GM12872 (cell line): ENCODE data around the gene CCDC24.

Source experiments
- TF ChIP-seq, protein P1 (sequence below): IDR thresholded peaks from 3 replicates; pipeline ENCODE4 v1.5.1; 2011; ENCODE audit warnings: low read depth, mild to moderate bottlenecking, low read length, moderate library complexity; ENCODE audit not compliant: insufficient read depth

Gene CCDC24

GRCh38 chr1:44008259-44008658, 16.9 kb downstream of the CCDC24 start:
- TF ChIP-seq, protein P1, sequence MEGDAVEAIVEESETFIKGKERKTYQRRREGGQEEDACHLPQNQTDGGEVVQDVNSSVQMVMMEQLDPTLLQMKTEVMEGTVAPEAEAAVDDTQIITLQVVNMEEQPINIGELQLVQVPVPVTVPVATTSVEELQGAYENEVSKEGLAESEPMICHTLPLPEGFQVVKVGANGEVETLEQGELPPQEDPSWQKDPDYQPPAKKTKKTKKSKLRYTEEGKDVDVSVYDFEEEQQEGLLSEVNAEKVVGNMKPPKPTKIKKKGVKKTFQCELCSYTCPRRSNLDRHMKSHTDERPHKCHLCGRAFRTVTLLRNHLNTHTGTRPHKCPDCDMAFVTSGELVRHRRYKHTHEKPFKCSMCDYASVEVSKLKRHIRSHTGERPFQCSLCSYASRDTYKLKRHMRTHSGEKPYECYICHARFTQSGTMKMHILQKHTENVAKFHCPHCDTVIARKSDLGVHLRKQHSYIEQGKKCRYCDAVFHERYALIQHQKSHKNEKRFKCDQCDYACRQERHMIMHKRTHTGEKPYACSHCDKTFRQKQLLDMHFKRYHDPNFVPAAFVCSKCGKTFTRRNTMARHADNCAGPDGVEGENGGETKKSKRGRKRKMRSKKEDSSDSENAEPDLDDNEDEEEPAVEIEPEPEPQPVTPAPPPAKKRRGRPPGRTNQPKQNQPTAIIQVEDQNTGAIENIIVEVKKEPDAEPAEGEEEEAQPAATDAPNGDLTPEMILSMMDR: no peak

DNA sequence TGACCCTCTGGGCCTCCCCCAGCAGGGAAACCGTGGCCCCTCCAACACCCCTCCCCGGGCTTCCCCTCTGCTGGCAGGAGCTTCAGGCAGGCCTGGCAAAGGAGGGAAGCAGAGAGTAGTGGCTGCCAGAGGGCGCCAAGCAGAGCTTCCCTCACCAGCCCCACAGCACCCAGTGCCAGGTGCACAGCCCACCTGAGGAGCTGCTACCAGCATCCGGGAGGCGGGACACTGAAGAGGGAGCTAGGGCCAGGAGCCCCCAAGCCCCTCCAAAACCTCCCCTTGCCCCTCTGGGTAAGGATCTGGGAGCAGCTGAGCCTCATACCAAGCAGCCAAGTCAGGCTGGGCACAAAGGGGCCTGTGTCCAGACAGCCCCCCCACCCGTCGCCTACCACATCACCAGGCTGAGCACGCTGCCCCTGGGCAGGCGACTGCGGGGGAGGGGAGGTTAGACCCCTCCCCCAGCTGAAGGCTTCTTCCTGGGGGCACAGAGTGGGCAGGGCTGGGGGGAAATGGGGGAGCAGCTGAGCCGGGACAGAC, 19.6 kb downstream of the CCDC24 start:
- TF ChIP-seq, protein P1: no peak

- TF ChIP-seq, protein P1: no peak
Observed at GRCh38 chr1:44012404-44012803, 21.0 kb downstream of the CCDC24 start.

- TF ChIP-seq, protein P1: no peak
Observed at GRCh38 chr1:44012941-44013609, 21.7 kb downstream of the CCDC24 start.

DNA sequence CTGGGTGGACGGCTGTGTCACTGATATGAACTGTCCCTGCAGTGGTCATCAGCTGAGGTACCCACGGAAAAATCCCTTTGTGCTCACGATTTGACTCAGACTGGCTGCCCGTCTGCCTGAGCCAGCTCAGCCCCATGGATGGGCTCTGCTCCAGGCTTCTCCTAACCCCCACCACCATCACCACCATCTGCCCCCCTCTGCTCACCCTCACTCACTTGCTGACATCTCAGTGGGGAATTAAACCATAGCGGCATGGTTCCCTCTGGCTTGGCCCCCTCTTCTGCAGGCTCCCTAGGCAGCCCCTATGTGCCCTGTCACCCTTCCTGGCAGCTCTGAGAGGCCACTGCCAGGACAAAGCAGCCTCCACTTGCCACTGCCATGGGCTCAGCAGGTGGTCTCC, 22.6 kb downstream of the CCDC24 start:
- TF ChIP-seq, protein P1: no peak

DNA sequence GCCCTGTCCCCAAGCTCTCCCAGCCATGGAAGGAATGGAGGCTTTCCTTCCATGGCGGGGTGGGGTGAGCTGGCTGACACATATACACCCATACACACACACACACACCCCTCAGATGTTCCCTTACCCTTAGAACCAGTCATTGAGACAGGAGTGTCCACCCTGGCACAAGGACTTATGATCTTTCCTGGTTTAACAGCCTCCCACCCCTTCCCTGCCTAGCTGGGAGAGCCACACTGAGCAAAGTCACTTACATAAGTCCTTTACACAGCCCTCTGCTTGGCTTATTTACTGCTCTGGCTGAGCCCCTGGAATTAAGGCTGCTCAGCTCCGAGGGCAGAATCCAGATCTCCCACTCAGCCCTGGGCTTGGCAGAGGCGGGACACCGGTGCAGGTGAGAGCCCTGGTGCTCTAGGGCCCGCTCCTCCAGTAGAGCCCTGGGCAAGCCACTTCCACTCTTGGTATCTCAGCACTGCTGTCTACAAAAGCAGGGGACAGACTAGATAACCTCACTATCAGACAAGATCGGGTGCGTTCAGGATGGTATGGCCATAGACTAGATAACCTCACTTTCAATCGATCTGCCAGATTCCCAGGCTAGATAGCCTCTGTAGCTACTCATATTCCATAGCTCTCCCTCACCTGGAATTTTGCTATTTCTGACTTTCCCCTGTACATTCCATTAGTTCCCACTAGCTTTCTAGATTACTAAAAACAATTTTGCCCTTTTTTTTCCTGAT, 23.1 kb downstream of the CCDC24 start:
- TF ChIP-seq, protein P1: no peak

- TF ChIP-seq, protein P1: no peak
Observed at GRCh38 chr1:44015206-44015605, 23.8 kb downstream of the CCDC24 start.
